ENCODE data around the gene CBFA2T2.
A peak's percentile ranks its signal among the peaks of the same experiment; 100 is the strongest.

Gene CBFA2T2

DNA sequence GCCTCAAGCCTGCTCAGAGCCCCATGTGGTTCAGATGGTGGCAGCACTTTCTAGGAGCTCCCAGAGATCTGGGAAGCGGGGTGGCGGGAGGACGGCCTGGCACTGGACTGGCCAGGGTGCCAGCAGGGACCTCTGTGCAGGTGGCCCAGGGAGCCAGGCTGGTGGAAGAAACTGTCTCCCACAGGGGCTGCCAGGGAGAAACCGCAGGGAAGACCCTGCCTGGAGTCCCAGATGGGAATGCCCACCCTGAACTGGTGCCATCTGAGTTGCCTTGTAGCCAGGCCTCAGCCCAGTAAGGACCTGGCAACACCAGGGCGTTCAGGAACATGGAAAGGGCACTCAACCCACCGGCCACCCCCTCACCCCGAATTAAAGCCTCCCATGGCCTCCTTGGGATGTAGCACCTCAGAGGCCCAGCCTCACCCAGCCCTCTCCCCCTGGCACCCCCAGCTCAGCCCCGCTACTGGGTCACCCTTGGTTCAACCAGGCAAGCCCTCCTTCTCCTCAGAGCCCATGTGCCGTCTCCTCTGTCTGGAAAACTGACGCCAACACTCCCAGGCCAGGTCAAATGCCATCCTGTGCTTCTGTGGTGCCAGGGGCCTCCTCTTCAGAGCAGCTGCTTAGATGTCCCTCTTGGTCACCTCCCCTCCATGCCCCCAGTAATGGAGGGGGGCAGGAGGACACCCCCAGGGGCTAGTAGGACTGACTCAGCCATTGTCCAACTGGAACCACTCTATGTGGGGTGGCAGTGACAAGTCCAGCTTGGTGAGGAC, 166.3 kb downstream of the CBFA2T2 start:
- DNase-seq: no peak

DNA sequence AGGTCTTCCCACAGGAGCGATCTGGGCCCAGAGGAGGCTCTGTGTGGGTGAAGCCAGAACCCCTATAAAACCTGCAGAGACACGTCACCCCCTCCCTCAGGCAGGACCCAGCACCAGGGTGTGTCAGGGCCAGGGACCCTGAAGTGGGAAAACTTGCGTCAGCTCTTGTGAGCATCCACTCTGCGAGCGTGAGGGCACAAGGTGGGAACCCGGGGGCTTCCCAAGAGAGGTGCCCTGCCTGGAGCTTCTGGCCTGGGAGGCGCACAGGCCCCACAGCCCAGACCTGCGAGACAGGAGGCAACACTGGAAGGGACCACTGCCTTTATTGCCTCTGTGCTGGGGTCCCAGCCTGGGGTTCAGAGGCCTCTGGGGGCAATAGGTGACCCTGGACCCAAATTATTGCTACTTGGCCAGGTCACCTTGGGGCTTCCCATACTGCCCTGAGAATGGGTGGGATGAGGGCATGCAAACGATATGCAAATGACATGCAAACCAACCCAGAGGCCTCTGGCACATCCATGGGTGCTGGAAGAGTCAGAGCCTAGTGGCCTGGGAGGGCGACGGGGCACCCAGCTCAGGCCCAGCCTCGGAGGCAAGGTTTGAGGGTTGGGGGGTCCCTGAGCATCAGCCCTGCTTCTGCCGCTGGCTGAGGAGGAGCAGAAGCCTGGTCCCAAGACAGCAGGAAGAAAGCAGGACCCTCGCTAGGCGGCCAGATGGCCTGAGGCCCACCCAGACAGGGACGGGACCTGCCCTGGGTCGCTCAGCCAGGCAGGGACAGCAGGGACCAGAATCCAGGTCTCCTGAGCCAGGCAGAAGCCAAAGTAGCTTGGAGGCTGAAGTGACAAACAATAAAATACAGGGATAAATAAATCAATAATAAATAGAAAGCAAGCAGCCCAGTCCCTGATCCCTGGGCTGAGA, 167.1 kb downstream of the CBFA2T2 start:
- DNase-seq: no peak

DNA sequence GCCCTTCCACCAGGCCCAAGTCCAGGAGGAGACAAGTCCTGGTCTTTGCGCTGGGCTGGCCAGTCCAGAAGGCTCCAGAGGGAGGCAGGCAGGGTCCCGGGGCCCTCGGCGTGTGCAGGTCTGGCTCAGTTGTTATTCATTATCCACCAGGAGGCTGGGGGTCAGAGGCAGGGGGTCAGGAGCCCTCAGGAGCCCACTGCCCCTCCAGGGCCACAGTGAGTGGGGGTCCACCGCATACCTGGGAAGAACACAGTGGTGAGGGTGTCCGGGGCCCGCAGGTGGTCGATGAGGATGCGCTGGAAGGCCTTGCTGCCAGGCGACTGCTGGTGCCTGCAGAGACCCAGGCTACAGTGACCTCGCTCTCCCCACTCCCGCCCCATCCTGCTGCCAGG, 167.8 kb downstream of the CBFA2T2 start:
- DNase-seq: no peak

DNA sequence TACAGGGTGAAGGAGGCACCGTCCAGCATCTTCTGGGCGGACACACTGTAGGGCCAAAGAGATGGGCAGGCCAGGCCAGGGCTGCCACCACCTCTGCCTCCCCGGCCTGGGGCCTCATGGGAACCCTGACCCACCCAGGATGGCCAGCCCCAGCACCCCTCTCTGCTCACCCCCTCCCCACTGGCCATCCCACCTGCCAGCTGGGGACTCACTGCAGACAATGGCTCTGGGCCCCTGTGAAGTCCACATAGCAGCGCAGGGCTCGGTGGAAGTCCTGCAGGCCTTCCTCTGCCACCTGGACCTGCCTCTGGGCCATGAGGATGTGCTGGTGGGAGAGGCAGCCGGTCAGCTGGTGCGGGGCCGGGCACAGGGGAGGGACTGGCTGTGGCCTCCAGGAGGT, 168.6 kb downstream of the CBFA2T2 start:
- DNase-seq: no peak

DNA sequence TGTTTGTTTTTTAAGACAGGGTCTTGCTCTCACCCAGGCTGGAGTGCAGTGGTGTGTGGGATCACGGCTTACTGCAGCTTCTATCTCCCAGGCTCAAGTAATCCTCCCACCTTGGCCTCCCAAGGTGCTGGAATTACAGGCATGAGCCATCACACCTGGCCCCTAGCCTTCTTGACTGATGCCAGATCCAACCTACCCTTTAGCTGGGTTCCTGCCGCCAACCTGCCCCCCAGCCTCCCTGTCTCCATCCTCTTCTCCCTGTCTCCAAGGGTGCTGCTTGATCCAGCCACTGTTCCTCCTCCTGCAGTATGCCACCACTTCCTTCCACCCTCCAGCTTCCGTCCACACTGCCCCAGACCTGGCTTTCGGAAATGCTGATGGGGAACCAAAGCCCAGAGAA, 169.0 kb downstream of the CBFA2T2 start:
- peak; percentile 14 for DNase-seq

DNA sequence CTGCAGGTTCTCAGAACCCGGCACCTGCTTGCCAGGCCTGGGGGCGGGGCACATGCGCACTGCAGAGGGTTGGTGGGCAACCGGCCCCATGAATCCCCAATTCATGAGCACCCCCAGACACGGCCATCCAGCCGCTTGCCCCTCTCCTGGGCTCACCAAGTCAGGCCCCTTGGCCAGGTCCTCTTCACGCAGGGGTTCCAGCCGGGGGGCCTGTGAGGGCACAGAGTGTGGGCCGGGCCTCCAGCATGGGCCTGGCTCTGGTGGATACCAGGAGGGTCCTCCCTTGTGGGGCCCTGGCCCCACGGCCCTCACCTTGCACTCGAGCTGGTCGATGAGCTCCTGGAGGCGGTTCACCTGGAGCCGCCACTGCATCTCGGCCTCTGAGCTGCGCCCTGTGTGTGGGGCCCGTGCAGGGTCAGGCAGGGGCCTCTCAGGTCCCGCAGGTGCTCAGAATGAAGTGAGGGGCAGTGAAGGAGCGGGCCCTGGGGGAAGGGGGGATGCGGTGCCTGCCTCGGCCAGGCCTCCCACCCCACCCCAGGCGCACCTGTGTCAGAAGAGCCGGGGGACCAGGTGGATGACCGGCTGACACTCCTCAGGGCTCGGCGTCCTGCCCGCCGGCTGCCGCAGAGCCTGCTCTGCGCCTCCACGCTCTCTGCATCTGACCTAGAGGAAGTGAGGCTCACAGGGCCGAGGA, 169.6 kb downstream of the CBFA2T2 start:
- no peak for DNase-seq

DNA sequence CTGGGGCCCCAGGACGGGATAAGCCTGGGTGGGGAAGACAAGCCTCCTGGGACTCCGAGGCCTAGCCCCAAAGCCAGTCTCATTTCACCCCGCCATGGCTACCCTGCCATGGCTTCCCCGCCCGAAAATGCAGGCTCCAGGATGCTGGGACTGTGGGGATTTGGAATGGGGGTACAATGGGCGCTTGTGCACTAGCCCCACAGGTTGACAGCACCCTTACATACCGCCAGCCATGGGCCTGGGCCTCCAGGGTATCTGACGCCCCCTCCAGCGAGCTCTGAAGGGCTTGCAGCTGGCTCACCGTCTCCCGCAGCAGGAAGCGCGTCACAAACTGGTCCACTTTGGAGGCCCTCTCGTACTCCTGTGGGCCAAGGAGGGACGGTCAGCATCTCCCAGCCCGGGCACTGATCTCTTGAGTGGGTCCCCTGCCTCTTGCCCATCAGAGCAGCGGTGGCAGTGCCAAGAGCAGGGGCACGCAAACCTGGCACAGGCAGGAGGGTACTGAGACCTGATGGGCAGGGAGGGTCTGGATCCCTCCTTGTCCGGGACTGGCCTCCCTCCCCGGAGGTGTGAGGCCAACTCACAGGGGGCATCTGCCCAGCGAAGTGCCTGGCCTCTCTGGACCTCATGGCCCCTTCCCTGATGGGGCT, 170.3 kb downstream of the CBFA2T2 start:
- DNase-seq: peak; percentile 19

DNA sequence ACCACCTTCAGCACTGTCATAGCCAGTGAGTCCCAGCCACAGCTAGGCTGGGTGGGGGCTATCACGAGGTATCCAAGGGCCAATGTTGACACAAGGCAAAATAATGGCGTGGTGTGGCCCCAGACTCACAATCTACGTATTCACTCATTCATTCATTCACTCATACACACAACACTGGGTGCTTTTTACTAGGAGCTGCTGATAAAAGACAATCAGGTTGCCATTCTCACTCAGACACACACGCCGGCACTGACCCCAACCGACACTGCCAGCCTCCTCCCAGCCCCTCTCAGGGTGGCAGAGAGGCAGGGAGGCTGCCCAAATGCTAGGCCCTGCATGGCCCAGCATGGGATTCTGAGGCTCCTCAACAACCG, 170.8 kb downstream of the CBFA2T2 start:
- no peak for DNase-seq

DNA sequence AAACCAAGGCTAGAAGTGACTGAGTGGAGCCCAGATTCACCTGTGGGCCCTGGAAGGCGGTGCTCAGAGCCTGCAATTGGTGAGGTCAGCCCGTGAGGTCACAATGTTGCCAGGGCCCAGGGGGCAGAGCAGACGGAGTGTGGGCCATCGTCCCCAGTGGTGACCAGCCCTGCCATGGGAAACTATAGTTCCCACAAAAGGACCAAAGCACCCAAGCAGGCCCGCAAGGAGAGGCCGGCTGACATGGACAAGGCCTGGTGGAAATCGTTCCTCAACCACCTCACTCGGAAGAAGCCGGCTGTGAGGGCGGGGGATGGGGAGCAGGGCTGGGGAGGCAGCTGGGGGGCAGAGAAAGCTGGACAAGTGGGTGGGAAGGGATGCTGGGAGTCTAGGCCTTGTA, 172.3 kb downstream of the CBFA2T2 start, which contains the start of gene C20orf144:
TSS of gene C20orf144 (plus strand) at position 156 of the 400 bp plus-strand sequence. CDS start at position 175, 19 bp downstream.
- DNase-seq: no peak

DNA sequence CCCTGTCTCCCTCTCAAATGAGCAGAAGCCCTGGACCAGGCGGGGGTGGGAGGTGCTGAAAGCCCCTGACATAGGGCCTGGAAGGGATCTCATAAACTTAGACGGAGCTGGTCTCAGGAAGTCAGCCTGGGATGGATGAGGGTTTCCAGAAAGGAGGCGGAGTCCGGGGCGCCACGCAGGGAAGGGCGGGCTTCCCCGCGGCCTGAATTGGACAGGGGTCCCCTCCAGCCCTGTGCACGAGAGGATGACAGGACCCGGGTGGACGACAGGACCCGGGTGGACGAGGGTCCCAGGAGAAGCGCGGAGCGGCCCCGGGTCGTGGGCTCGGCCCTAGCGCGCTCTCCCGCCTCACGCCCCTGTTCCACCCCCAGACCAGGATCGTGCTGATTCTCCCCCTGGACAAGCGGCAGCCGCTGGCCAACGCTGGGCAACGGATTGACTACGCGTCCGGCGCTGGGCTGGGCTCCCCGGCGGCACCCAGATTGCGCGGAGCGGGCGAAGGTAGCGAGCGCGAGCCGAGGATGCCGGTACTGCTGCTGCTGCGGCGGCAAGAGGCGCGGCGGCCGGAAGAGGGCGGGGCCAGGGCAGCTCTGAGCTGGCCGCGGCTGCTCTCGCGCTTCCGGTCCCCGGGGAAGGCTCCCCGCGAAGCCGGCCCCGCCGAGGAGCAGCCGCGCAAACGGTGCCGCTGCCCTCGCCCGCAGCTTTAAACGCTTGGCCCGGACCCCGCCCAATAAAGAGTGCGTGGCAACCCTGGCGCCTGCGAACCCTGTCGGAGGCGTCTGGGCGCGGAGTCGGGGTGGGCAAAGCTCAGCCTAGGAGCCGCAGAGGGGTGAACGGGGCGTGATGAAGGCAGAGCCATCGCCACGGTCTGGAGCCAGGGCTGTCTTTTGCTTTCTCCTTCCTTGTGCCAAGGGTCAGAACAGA, 173.5 kb downstream of the CBFA2T2 start:
- DNase-seq: peak; percentile 84

DNA sequence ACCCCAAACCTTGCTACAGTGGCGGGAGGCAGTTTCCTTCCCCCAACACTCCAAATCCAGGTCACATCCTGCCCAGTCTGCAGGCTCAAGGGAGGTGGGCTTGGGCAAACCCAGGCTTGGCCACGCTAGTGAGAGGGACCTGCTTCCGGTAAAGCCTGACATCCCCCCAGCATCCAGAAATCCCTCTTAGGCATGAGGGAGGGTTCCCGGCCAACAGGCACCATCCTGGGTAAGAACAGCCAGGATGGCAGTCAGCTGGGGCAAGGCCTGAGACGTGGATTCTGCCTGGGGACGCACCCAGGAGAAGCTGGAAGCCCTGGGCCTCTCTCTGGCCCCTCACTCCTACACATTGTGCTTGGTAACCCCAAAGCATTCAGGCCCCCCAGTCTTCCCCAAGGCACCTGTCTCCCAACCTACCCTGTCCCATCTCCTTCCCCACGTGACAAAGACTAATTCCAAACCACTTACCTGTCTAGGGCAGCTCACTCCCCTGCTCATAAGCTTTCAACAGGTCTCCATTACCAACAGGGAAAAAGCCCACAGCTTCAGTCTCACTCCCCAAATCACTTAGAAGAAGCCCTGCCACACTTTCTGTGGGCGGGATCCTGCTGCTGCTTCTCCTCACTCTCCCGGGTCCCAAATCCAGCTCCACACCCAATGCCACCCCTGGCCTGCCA, 174.3 kb downstream of the CBFA2T2 start:
- DNase-seq: no peak

DNA sequence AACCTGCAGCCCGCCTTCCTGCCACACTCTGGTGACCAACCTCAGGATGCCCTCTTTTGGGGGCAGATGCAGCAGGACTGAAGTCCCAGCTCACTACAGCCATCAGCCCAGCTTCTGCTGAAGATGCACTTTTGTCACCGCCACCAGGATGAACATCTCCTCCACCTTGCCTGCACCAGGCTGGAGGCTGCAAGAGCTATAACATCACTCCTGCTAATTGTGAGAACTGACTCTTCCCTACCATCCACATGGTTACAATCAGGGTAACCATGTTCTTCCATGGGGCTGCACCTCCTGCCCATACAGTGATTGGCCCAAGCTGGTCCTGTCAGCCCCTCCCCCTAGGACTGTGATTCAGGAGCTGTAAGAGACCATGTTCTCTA, 174.9 kb downstream of the CBFA2T2 start:
- no peak for DNase-seq

DNA sequence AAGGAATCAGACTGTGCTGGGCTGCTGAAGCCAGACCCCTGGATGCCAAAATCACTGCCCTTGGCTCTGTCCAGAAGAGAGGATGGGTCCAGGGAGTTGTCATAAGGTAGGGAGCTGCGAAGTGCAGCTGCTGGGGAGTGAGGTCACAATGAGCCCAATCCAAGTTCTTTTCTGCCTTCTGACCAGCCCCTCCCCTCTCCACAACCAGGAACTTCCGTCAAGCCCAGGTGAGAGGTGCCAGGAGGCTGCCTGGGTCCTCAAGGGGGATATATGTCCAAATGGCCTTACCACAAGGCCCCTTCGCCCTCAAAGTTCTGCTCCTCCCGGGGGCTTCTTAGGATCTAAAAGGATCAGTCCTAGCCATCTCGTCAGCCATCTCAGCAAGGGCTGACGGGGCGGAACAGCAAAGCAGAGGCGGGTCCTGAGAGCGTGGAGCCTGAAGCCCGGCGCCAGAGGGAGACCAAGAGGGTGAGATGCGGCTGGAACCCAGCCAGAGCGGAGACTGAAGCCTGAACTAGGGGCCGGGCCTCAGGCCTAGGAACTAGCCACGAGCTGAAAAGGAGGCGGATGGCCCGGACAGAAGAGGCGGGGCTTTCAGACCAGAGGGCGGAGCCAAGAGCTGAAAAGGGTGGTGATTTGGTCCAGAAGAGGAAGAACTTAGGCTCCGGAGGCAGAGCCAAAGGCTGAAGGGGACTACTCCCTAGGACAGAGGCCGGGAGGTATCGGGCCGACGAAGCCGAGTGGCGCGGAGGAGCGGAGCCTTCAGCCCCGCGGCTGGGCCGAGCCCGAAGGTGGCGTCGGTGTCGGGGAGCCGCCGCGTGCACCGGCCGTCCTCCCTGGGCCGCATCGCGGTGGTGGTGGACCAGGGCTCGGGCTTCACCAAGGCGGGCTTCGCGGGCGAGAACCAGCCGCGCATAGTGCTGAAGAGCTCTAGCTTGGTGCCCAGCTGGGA, 176.7 kb downstream of the CBFA2T2 start, which contains the start of gene ACTL10:
TSS of gene ACTL10 (plus strand) at position 651 of the 952 bp plus-strand sequence. CDS start 555 bp downstream, outside the sequence.
- DNase-seq: peak; percentile 94

DNA sequence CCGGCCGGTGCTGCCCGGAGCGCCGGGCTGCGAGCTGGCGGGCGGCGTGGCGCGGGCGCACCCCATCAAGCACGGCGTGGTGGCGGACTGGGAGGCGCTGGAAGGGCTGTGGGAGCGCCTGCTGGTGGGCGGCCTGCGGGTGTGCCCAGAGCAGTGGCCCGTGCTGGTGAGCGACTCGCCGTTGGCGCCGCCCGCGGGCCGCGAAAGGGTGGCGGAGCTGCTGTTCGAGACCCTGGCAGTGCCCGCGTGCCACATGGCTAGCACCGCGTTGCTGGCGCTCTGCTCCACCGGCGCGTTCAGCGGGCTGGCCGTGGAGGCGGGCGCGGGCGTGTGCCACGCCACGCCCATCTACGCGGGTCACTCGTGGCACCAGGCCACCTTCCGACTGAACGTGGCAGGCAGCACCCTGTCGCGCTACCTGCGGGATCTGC, 177.4 kb downstream of the CBFA2T2 start:
- no peak for DNase-seq

DNA sequence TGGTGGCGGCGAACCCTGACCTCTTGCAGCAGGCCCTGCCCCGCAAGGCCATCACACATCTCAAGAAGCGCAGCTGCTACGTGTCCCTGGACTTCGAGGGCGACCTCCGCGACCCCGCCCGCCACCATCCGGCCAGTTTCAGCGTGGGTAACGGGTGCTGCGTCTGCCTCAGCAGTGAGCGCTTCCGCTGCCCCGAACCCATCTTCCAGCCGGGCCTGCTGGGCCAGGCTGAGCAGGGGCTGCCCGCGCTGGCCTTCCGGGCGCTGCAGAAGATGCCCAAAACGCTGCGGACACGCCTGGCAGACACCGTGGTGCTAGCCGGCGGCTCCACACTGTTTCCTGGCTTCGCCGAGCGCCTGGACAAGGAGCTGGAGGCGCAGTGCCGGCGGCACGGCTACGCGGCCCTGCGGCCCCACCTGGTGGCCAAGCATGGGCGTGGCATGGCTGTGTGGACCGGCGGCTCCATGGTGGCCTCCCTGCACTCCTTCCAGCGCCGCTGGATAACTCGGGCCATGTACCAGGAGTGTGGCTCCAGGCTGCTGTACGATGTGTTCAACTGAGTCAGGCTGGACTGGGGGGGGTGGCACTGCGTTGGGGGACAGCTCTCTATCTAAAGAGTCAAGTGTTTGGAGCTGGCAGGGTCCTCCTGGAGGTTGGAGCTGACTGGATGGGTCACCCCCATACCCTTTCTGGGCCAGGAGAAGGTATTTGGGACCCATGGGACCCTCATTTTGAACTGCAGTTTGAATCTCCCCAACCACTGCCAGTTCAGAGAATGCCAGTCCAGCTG, 178.0 kb downstream of the CBFA2T2 start:
- peak; percentile 84 for DNase-seq

DNA sequence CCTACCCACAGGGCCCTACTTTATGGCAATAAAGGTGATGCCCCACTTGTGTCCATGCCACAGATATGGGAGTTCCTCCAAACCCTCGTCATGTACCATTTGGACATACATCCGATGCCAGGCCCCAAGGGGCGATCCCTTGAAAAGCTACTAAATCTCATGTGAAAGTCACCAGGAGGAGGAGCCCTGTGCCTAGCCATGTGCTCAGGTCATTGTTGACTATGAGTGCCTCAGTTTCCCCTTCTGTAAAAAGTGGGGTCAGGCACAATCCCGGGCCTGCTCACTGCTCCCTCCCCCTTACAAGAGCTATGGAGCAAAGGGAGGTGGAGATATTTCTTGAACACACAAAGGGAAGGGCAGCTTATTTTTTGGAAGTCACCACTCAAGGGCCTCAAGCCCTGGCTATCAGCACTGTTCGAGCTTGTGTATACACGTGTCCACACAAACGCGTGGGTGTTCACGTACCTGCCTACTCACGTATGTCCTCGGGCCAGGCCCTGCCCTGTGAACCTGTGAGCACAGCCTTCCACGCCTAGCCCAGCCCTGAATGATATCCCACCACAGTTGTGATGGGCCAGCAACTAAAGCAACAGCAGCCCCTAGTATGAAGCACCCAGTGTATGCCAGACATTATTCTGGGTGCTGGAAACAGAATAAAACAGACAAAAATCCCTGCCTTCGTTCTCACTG, 178.7 kb downstream of the CBFA2T2 start:
- no peak for DNase-seq

DNA sequence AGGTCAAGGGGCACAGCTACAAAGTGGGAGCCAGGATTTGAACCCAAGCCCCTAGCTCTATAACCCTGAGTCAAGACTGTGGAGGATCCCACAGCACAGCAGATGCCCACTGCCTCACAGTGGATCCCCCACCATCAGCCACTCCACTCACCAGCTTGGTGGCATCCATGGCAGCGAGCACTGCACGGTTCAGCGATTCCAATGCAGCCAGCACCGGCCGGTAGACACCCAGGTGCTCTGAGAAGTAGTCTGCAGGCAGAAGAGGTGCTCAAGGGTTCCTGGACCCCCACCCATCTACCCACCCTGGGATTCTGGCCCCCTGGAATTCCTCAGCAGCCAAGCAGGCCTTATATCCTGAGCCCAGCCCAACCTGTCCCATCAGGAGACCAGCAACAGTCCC, 179.3 kb downstream of the CBFA2T2 start:
- DNase-seq: no peak

Measured in left hindlimb (tissue), 1 donor.